Embryonic facial prominence (tissue), 1 donor: ENCODE measurements around the gene KCTD11.

Source experiments
- DNase-seq: peaks from one replicate; pipeline ENCODE4 v3.0.0-alpha.2; 2016; ENCODE audit errors: extremely low spot score

KCTD11 gene

DNA sequence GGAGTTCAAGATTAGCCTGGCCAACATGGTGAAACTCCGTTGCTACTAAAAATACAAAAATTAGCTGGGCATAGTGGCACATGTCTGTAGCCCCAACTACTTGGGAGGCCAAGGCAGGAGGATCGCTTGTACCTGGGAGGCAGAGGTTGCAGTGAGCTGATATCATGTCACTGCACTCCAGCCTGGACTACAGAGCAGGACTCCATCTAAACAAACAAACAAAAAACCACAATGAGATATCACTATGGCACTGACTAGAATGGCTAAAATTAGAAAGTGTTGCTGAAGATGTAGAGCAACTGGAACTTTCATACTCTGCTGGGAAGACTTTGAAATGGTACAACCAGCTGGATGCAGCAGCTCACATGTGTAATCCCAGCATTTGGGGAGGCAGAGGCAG, 22.4 kb downstream of the KCTD11 start:
- no peak for DNase-seq

DNA sequence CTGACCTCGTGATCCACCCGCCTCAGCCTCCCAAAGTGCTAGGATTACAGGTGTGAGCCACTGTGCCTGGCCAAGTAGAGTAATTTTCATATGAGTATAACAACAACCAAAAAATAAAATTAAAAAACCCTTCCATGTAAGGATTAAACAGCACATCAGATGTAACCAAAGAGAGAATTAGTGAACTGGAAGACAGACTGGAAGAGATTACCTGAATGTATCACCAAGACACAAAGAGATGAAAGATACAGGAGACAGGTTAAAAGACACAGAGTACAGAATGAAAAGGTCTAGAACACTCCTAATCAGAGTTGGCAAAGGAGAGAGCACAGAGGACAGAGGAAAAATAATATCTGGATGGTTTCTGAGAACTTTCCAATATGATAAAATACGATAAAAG, 27.2 kb downstream of the KCTD11 start:
- no peak for DNase-seq

DNA sequence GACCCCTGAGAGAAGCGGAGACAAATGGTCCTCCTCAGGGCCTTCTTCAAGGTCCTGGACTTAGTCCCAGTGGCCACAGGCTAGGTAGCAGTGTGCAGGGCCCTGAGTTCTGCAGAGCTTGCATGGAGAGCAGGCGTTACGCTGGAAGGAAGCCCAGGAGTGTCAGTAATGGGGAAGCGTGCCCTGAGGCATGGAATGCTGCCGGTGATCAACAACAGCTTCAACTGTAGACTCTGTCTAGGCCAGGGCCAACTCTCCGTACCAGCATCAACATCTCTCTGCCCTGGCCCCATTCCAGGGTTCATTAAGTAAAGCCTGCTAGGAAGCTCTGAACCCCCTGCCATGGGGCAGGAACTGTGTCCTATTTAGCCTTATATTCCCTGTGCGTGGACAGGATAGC, 28.4 kb downstream of the KCTD11 start:
- DNase-seq = no peak

DNA sequence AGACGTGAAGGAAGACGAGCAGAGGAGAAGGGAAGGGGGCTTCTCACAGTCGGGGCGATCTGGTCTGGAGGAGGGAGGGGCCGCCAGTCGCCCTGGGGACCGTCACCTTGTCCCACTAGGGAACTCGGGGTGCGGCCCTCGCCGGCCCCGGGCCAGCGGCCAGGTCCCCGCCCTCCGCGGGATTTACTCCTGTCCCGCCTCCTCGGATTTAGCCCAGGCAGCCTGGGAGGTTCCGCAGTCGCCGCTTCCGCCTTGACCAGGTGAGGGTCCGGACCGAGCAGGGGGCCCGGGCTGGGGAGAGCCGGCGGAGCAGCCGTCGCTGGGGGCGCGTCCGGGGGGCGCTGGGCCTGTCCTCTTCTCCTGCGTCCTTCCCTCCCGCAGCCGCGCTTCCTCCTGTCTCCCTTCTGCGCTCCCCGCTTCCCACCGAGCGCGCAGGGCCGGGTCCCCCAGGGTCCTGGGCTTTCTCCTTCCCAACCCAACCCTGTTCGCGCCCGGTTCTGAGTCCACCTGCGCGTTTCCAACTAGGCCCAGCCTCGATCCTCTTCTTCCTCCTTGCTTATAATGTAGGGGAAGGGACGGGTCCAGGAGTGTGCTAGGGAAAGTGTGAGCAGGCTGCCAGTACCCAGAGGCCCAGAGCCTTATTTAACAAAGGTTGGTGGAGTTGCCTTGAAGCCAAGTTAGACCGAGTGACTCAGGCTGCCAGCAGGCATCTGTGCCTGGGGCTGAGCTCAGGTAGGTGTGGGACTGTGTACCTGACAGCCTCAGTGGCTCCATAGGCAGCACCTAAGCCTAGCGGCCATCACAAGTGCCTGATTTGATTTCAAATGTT, 29.1 kb downstream of the KCTD11 start, which contains the start of gene TNK1:
Gene TNK1, plus strand, starts transcription at position 235 of the 829 bp plus-strand sequence. CDS start 1,838 bp downstream, outside the sequence.
- DNase-seq = no peak

DNA sequence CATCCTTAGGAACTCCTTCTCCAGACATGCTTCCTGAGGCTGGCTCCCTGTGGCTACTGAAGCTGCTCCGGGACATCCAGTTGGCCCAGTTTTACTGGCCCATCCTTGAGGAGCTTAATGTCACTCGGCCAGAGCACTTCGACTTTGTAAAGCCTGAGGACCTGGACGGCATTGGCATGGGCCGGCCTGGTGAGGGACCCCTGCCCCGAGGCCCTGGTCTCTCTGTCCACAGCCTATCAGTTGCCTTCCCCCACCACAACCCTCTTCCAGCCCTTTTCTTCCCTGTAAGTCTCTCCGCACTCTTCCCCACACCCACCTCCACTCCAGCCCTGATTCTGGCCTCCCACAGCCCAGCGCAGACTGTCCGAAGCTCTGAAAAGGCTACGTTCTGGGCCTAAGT, 30.9 kb downstream of the KCTD11 start:
- DNase-seq = no peak

DNA sequence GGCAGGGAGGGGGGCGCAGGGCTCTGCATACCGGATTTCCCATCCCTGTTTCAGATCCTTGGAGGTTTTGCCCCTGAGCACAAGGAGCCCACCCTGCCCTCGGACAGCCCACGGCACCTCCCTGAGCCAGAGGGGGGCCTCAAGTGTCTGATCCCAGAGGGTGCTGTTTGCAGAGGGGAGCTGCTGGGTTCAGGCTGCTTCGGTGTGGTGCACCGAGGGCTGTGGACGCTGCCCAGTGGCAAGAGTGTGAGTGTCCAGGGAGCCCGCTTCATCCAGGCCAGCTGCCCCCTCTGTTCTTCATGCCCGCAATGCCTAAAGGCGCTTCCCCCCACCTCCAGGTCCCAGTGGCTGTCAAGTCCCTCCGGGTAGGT, 31.4 kb downstream of the KCTD11 start:
- DNase-seq = no peak

DNA sequence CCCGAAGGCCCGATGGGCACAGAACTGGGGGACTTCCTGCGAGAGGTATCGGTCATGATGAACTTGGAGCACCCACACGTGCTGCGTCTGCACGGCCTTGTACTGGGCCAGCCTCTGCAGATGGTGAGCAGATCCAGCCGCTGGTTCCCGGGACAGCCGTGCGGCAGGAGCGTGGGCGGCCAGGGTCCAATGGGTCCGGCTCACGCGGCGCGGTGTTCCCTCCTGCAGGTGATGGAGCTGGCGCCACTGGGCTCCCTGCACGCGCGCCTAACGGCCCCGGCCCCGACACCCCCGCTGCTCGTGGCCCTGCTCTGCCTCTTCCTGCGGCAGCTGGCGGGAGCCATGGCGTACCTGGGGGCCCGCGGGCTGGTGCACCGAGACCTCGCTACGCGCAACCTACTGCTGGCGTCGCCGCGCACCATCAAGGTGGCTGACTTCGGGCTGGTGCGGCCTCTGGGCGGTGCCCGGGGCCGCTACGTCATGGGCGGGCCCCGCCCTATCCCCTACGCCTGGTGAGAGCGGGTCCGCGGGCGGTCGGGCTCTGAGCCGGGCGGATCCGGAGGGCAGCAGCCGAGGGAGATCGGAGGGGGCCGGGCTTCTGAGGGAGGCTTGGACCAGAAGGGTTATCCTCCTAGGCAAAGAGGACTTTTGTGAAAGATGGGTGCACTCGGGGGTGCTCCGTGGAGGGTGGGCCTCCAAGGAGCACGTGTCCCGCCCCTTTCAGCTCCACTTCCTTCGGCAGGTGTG, 32.0 kb downstream of the KCTD11 start:
- no peak for DNase-seq

DNA sequence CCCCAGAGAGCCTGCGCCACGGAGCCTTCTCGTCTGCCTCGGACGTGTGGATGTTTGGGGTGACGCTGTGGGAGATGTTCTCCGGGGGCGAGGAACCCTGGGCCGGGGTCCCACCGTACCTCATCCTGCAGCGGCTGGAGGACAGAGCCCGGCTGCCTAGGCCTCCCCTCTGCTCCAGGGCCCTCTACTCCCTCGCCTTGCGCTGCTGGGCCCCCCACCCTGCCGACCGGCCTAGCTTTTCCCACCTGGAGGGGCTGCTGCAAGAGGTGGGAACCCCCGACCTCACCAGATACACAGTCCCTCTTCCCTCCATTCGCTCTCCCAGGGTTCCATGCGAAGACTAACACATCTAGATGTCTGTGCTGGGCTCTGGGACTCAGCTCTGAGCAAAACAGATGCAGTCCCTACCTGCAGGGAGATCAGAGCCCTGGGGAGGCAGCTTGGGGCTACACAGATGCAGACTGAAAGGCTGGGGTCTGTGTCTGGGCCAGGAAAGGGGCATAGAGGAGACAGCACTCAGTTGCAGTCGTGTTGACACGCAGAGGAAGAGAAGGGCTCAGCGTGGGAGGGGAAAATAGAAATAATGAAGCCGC, 32.6 kb downstream of the KCTD11 start:
- no peak for DNase-seq

DNA sequence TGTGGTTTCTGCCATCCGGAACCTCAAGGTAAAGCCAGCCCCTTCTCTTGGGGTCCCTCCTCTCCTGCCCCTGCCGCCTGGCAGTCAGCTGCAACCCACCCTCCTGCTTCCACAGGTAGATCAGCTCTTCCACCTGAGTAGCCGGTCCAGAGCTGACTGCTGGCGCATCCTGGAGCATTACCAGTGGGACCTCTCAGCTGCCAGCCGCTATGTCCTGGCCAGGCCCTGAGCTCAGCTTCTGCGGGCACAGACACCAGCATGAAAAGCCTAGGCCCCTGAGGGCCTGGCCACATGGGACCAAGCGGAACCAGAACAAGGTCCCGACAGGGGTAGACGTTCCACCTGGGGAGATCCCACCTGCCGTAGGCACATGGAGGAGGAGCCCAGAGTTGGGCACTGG, 36.9 kb downstream of the KCTD11 start:
- no peak for DNase-seq

DNA sequence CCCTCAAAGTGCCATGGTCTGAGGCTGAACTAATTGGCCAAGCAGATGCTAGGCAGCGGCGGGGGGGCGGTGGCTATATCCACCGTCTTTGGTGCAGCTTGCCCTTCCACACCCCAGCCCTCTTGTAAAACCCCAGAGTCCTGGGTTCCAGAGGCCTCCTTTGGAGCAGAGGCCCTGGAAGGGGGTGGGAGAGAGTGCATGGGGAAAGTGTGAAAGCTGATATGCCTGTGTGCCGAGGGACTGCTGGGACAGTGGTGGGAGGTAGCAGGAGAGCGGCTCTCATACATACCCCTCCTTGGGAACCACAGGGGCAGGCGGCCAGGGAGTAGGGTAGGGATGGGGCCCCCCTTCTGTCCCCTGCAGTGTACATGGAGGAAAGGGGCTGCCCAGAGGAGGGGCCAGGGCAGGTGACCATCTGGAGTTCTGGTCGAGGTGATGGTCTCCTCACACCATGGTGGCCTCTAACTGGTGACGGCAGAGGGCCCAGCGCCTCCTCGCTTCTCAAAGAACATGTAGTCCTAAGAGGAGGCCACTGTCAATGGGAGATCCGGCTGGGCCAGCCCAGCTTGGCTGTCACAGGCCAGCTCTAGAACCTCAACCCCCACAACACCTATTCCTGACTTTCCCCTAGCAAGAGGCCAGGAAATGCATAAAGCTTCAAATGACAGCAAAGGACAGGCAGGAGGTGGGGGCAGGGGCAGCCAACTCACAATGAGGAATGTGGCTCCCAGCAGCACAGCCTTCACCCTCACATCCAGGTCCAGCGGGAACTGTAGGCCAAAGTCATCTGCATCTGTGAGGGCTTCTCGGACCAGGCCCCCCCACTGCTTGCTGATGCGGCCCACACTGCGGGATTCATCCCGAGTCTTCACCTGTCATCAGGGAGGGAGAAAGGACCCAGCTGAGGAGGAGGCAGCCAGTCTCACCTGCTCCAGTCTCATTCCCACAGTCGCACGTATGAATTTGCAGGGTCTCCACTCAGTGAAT, 38.3 kb downstream of the KCTD11 start:
- no peak for DNase-seq

DNA sequence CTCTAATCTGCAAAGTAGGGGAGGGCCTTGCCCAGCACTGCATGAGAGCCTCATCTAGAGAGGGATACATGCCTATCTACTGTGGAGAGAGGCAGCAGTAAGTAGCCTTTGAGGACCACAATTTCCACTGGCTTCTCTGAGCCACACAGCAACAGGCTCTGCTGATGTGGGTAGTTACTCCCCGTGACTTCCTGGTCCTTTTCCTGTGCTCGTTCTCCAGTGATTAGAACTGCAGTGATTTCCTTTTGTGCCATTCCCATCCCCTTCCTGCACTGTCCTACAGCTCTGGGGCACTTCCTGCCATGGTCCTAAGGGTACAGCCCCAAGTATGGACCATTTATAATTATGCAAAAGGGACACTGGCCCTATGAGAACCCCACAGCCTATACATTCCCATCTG, 39.3 kb downstream of the KCTD11 start:
- DNase-seq = no peak

DNA sequence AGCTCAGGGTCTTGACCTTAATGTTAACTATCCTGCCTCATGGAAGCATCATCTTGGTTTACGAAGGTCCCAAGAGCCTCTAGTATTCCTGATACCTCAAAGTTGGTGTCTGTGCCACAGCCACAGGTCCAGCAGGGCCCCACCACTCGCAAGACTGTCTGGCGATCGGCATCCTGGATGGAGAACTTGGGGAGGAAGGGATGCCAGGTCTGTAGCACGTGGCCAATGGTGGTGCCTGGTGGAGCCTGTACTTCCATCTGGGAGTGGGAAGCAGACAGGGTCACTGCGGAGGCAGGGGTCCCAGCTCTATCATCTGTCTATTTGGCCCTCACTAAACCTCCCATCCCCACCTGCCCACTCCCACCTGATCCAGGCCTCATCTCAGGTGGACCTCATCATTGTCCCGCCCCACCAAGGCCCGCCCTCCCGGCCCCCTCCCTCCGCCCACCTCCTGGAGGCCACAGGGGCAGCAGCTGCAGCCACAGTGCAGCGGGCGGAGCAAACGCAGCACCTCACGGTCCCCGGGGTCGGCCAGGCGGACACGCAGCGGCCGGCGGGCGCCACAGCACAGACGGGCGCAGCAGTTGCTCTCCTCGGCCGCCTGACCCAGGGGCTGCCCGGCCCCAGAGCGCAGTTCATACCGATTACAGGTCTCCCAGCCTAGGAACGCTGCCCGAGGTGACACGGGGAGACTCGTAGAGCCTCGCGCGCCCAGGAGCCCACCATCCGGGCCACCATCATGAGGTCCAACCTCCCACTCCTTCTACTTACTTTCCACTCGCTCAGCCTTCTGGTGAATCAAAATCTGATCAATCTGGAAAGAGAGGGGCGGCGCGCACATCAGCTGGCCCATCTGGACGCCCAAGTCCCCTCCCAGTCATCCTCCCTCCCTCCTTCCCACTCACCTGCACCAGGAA, 41.0 kb downstream of the KCTD11 start:
- DNase-seq = no peak

DNA sequence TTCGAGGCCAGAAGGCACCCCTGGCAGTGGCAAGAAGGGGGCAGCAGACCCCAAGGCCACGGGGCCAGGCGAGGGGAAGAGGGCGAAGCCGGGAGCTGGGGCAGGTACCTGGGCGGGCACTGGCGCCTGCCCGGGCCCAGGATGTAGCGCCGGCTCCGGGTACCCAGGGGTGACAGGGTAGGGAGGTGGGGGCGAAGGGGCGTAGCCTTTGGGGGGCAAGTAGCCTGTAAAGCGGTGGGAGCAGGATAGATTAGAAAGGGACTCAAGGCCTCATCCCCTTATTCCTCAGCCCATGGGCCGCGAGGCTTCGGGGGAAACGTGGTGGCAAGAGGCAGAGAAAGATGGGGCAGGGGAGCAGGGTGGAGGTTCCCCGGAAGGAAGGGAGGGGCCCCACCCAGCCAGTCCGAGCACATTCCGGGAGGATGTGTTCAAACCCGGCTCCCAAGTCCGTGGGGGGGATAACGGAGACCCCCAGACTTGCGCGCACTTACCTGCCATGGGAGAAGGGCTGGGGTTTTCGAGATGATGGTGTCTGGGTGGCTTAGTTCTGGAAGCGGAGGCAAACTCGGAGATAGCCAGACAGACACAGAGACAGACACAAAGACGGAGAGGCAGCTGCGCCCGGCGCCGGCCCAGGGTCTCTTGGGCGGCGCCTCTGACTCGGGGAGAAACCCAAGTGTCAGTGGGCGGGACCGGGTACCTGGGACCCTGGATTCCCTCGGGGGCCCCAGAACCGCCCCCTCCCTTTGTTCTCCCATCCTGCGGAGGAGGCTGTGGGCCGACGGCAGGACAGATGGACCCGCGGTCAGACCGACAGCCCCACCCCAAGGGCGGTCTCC, 41.9 kb downstream of the KCTD11 start:
- no peak for DNase-seq

DNA sequence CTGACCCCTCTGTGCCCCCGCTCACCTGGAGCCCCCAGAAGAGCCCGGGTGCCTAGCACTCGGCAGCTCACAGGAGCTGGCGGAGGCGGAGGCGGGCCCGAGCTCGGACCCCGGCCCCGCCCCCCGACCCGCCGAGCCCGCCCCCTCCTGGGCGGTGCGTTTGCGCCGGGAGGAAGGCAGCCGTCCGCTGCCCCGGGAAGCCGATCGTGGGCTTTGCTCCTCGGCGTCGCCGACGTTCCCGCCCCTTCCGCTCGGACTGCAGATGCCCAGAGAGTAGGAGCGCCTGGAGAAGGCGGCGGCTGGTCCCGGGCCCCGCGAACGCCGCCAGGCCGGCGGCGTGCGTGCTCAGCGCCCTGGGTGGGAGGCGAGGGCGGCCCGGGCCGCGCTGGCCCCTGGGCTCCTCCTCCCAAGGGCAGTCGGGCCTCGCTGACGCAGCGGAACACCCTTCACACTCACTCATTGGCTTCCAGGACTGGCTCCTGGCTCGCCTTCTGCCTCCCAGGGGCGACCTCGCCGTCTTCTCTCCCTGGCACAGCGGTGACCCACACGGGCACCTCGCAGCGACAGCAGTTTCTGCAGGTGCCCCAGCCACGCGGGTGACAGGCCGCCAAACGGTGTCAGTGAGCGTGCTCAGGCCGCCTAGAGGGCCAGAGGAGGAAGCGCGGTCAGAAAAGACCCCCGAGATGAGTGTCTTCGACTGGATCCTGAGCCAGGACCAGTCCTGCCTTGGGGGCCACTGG, 42.7 kb downstream of the KCTD11 start, which contains the start of gene PLSCR3:
Gene PLSCR3, minus strand, starts transcription at position 74 of the 740 bp plus-strand sequence. CDS start 415 bp downstream, outside the sequence.
- peak; percentile 39 for DNase-seq

DNA sequence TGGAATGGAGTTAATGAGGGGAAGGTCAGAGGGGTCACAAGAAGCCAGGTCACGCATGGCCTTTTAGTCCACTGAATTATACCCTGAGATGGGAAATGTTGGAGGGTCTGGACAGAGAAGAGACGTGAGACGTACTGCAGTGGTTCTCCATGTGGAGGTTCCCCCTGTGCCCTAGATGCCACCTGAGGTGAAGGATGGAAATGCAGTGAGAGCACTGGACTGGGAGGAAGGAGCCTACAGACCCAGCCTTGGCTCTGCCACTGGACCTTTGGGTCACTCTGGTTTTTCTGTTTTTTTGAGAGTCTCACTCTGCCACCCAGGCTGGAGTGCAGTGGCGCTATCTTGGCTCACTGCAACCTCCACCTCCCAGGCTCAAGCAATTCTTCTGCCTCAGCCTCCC, 44.2 kb downstream of the KCTD11 start:
- no peak for DNase-seq

DNA sequence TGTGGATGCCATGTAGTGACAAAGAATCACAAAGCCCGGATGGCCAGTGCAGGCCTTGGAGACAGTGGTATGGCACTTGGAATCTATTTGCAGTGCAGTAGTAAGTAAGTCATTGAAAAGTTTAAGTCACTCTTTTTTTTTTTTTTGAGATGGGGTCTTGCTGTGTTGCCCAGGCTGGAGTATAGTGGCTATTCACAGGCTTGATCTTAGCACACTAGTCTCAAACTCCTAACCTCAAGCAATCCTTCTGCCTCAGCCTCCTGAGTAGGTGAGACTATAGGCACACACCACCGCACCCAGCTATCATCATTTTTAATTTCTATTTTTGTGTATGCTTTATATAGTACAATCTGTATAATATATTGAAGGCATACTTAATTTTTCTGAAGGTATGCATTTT, 46.6 kb downstream of the KCTD11 start:
- no peak for DNase-seq

DNA sequence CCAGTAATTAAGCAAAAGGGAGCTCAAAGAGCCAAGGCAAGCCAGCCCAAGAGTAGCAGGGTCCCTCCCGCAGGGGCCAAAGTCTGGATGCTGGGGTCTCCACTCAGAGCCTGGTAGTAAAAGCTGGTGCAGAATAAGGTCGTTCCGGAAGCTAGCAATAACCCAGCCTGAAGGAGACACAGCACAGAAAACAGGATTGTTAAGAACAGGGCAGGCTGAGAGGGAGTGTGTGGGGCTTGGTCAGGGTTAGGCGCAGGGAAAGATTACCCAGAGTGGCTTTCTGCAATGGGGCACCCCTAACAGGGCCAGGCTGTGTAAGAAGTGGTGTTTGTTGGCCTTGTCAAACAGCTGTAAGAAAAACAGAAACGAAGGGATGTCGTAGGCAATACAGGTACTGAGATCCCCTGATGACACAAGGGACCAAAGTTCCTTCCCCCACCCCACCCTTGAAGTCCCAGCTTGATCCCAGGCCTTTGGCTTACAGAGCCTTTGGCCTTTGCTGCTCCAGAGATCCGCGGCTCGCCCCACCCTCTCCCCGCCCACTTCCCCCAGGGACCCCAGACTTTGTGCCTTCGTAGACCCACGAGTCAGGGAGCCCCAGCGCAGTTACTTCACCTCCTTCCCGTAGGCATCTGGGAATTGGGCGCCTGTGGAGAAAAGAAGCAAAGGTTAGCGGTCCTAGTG, 51.2 kb downstream of the KCTD11 start:
- no peak for DNase-seq

DNA sequence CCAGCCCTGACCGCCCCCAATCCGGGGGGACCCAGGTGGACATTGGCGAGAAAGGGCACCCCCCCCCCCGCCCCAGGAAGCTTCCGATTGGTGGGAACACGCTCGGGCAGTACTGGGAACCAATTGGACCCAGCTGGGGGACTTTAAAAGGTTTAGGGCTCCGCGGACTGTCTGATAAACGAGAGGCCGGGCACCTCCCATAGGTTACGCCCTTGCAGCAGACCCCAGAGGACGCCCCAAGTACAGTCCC, 51.7 kb downstream of the KCTD11 start:
- no peak for DNase-seq
